ENCODE data around the gene RASAL2.
A peak's percentile ranks its signal among the peaks of the same experiment; 100 is the strongest.
"Not testable (repeated sequence)": the region's sequence is repeated elsewhere in the genome, so short reads cannot be mapped to it uniquely, and the experiment has no call there.

RASAL2 gene

GRCh38 chr1:178500091-178500770, 406.3 kb downstream of the RASAL2 start:
- no peak for DNase-seq

- DNase-seq: no peak
These were observed 407.1 kb downstream of the RASAL2 start for GRCh38 chr1:178500936-178501554.

- peak; percentile 26 for DNase-seq
These were observed 407.9 kb downstream of the RASAL2 start for GRCh38 chr1:178501705-178502329.

GRCh38 chr1:178502330-178502714, 408.4 kb downstream of the RASAL2 start:
- no peak for DNase-seq

GRCh38 chr1:178502856-178503255, 409.0 kb downstream of the RASAL2 start:
- DNase-seq: no peak

- DNase-seq: not testable (repeated sequence)
These were observed 409.4 kb downstream of the RASAL2 start for GRCh38 chr1:178503316-178503715.

GRCh38 chr1:178503849-178504248, 409.9 kb downstream of the RASAL2 start:
- DNase-seq: no peak

GRCh38 chr1:178504286-178504685, 410.4 kb downstream of the RASAL2 start:
- no peak for DNase-seq

- DNase-seq: no peak
These were observed 412.3 kb downstream of the RASAL2 start for GRCh38 chr1:178506177-178506576.

GRCh38 chr1:178506669-178507068, 412.8 kb downstream of the RASAL2 start:
- no peak for DNase-seq

- no peak for DNase-seq
These were observed 415.6 kb downstream of the RASAL2 start for GRCh38 chr1:178509414-178510007.

GRCh38 chr1:178510155-178510554, 416.3 kb downstream of the RASAL2 start:
- no peak for DNase-seq

GRCh38 chr1:178512566-178513277, 418.8 kb downstream of the RASAL2 start, which contains the start of gene TEX35:
Gene TEX35, plus strand, starts transcription at chr1:178513109. Its CDS starts 80 bp downstream, at chr1:178513189.
- no peak for DNase-seq

GRCh38 chr1:178513278-178513983, 419.5 kb downstream of the RASAL2 start:
- no peak for DNase-seq

- no peak for DNase-seq
These were observed 422.2 kb downstream of the RASAL2 start for GRCh38 chr1:178516110-178516509.

GRCh38 chr1:178518894-178519293, 425.0 kb downstream of the RASAL2 start:
- DNase-seq: no peak

GRCh38 chr1:178520803-178521202, 426.9 kb downstream of the RASAL2 start:
- no peak for DNase-seq

GRCh38 chr1:178521241-178521640, 427.3 kb downstream of the RASAL2 start:
- DNase-seq: no peak

- DNase-seq: no peak
These were observed 433.2 kb downstream of the RASAL2 start for GRCh38 chr1:178527117-178527516.

GRCh38 chr1:178528228-178528952, 434.5 kb downstream of the RASAL2 start:
- DNase-seq: no peak

GRCh38 chr1:178528953-178529335, 435.0 kb downstream of the RASAL2 start:
- DNase-seq: no peak

Measured in AML-193 (cell line).